PC-9 (cell line): ENCODE results near the gene DNAAF1. TPM values are rescaled to one million over a fixed set of nuclear protein-coding genes. Genes with fewer than 3 reads are reported as not detected.

Experiments used
- BruUV-seq: library from RNA; stranded (reverse); fragments of 400-500 nt; replicated peaks from 2 replicates; lab custom pipeline; 2021; lab: Mats Ljungman, UMichigan
- CTCF ChIA-PET: fragments of 300-600 bp; sonication (Branson Sonifier 250); formaldehyde crosslinking; loops from one replicate; lab custom pipeline; 2022; ENCODE audit warnings: antibody characterized with exemption; lab: Charles Lee
- POLR2A ChIA-PET: fragments of 300-600 bp; sonication (Branson Sonifier 250); formaldehyde crosslinking; loops from one replicate; lab custom pipeline; 2022; ENCODE audit warnings: antibody characterized with exemption; ENCODE audit not compliant: unreplicated experiment; lab: Charles Lee
- DNase-seq, 2 experiments: peaks; one replicate each; pipeline versions ENCODE4 v3.0.0 to v3.0.0-alpha.2; 2015 to 2022; ENCODE audit warnings: mixed read lengths in 1 of 2
- H2AFZ ChIP-seq: fragments of 200-600 bp; sonication (generic); 2 replicates; pipeline ENCODE4 v1.8.1; 2017; ENCODE audit warnings: antibody characterized with exemption
- H3F3A ChIP-seq: fragments of 200-600 bp; sonication (generic); 2 replicates; pipeline ENCODE4 v1.8.1; 2017; ENCODE audit warnings: antibody characterized with exemption, mild to moderate bottlenecking, low read depth; ENCODE audit not compliant: insufficient read depth
- H3K27ac ChIP-seq: fragments of 200-600 bp; sonication (generic); 2 replicates; pipeline ENCODE4 v1.6.1; 2016; ENCODE audit warnings: mixed run types
- H3K27me3 ChIP-seq: fragments of 200-600 bp; sonication (generic); 2 replicates; pipeline ENCODE4 v1.6.1; 2016; ENCODE audit warnings: low read depth, mixed run types; ENCODE audit not compliant: insufficient read depth
- H3K36me3 ChIP-seq: fragments of 200-600 bp; sonication (generic); 2 replicates; pipeline ENCODE4 v1.6.1; 2016; ENCODE audit warnings: low read depth, mixed run types
- H3K4me1 ChIP-seq: fragments of 200-600 bp; sonication (generic); replicated peaks from 2 replicates; pipeline ENCODE4 v1.6.1; 2016; ENCODE audit warnings: mixed run types; ENCODE audit not compliant: insufficient read depth
- H3K4me2 ChIP-seq: fragments of 200-600 bp; sonication (generic); 2 replicates; pipeline ENCODE4 v1.6.1; 2017; ENCODE audit warnings: mixed run types
- H3K4me3 ChIP-seq: fragments of 200-600 bp; sonication (generic); 2 replicates; pipeline ENCODE4 v1.6.1; 2016; ENCODE audit warnings: mixed run types
- H3K79me2 ChIP-seq: fragments of 200-600 bp; sonication (generic); 2 replicates; pipeline ENCODE4 v1.6.1; 2017; ENCODE audit warnings: low read depth, mixed run types
- H3K9me2 ChIP-seq: fragments of 200-600 bp; sonication (generic); 2 replicates; pipeline ENCODE4 v1.8.1; 2017; ENCODE audit warnings: mild to moderate bottlenecking; ENCODE audit not compliant: insufficient read depth
- H3K9me3 ChIP-seq: fragments of 200-600 bp; sonication (generic); 2 replicates; pipeline ENCODE4 v1.8.1; 2016; ENCODE audit warnings: low read depth; ENCODE audit not compliant: insufficient read depth
- H4K20me1 ChIP-seq: fragments of 200-600 bp; sonication (generic); 2 replicates; pipeline ENCODE4 v1.8.1; 2017; ENCODE audit not compliant: insufficient read depth
- EZH2 ChIP-seq: fragments of 200-600 bp; sonication (generic); IDR thresholded peaks from 2 replicates; pipeline ENCODE4 v1.8.0; 2017; ENCODE audit warnings: antibody characterized with exemption, low read depth
- intact Hi-C: fragments of 100-400 bp; cut with micrococcal nuclease; formaldehyde crosslinking; loops from one replicate; pipeline ENCODE4 v1.10.0; 2022; ENCODE audit not compliant: unreplicated experiment
- total RNA-seq: library from RNA; stranded (reverse); gene quantifications from 2 replicates; pipeline ENCODE4 v1.2.3, GENCODE V29; 2021
- TF ChIP-seq, protein P1 (sequence below): fragments of 200-600 bp; sonication (generic); conservative IDR thresholded peaks from 2 replicates; pipeline ENCODE4 v1.6.1; 2017; ENCODE audit warnings: mixed run types, antibody characterized with exemption, mild to moderate bottlenecking, moderate library complexity

DNAAF1 gene
- total RNA-seq, 1 experiment from 2014 or later: 1.2 TPM

DNA sequence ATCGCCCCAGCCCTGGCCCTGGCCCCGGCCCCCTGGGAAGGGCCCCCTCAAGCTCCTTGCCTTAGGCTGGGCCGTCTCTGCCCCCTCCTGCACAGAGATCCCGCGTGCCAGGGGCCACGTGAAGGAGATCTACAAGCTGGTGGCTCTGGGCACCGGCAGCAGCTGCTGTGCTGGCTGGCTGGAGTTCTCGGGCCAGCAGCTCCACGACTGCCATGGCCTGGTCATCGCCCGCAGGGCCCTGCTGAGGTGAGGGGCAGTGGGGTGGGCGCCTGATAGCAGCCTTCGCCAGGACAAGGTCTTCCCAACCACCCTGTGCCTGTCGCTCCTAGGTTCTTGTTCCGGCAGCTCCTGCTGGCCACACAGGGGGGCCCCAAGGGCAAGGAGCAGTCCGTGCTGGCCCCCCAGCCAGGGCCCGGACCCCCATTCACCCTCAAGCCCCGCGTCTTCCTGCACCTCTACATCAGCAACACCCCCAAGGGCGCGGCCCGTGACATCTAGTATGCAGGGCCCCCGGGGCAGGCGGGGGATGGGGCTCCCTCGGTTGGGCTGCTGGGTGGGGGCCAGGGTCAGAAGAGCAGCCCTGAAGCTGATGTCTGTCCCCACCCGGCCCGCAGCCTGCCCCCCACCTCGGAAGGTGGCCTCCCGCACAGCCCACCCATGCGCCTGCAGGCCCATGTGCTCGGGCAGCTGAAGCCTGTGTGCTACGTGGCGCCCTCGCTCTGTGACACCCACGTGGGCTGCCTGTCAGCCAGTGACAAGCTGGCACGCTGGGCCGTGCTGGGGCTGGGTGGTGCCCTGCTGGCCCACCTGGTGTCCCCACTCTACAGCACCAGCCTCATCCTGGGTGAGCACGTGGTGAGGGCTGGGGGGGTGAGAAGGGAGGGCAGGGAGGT is 50.3 kb downstream of the DNAAF1 start:
- Histone ChIP-seq H3F3A (no peaks in the 10 kb centered on the region), H3K9me2 (no peaks in the 10 kb centered on the region), H3K27ac (no peak overlapping the region), H2AFZ (no peak overlapping the region), H3K4me2 (no peak overlapping the region), H3K27me3 (no peaks in the 10 kb centered on the region), H4K20me1 (no peaks in the 10 kb centered on the region), H3K36me3 (no peaks in the 10 kb centered on the region), H3K79me2 (no peaks in the 10 kb centered on the region), H3K9me3 (no peaks in the 10 kb centered on the region), H3K4me3 (no peak overlapping the region), H3K4me1 (no peaks in the 10 kb centered on the region)
- intact Hi-C loops: no loop called here
- DNase-seq: no peak
- TF ChIP-seq EZH2: no peak
- TF ChIP-seq, protein P1, sequence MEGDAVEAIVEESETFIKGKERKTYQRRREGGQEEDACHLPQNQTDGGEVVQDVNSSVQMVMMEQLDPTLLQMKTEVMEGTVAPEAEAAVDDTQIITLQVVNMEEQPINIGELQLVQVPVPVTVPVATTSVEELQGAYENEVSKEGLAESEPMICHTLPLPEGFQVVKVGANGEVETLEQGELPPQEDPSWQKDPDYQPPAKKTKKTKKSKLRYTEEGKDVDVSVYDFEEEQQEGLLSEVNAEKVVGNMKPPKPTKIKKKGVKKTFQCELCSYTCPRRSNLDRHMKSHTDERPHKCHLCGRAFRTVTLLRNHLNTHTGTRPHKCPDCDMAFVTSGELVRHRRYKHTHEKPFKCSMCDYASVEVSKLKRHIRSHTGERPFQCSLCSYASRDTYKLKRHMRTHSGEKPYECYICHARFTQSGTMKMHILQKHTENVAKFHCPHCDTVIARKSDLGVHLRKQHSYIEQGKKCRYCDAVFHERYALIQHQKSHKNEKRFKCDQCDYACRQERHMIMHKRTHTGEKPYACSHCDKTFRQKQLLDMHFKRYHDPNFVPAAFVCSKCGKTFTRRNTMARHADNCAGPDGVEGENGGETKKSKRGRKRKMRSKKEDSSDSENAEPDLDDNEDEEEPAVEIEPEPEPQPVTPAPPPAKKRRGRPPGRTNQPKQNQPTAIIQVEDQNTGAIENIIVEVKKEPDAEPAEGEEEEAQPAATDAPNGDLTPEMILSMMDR: no peak
- BruUV-seq: no TSS peak
- POLR2A ChIA-PET: no interaction called here
- CTCF ChIA-PET: no interaction called here

DNA sequence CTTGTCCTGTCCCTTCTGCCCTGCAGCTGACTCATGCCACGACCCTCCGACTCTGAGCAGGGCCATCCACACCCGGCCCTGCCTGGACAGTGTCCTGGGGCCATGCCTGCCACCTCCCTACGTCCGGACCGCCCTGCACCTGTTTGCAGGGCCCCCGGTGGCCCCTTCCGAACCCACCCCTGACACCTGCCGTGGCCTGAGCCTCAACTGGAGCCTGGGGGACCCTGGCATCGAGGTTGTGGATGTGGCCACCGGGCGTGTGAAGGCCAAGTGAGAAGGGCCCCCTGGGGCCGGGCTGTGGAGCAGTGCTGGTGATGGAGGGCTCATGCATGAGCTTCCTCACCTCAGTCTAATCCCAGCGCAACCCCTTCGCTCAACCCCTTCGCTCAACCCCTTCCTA is 51.0 kb downstream of the DNAAF1 start:
- H2AFZ ChIP-seq: no peak overlapping the region
- H3K4me1 ChIP-seq: no peaks in the 10 kb centered on the region
- H3K4me3 ChIP-seq: no peak overlapping the region
- H3K36me3 ChIP-seq: no peaks in the 10 kb centered on the region
- intact Hi-C loops: no loop called here
- BruUV-seq: no TSS peak
- no peaks in the 10 kb centered on the region for H3F3A ChIP-seq
- H3K27me3 ChIP-seq: no peaks in the 10 kb centered on the region
- no peaks in the 10 kb centered on the region for H4K20me1 ChIP-seq
- no peak overlapping the region for H3K4me2 ChIP-seq
- no peaks in the 10 kb centered on the region for H3K79me2 ChIP-seq
- H3K27ac ChIP-seq: no peak overlapping the region
- POLR2A ChIA-PET: no interaction called here
- CTCF ChIA-PET: no interaction called here
- DNase-seq: no peak
- H3K9me2 ChIP-seq: no peaks in the 10 kb centered on the region
- no peaks in the 10 kb centered on the region for H3K9me3 ChIP-seq
- no peak for TF ChIP-seq EZH2

GRCh38 chr16:84196727-84197394 is 51.8 kb downstream of the DNAAF1 start:
- Histone ChIP-seq H3F3A (no peaks in the 10 kb centered on the region), H3K79me2 (no peaks in the 10 kb centered on the region), H4K20me1 (no peaks in the 10 kb centered on the region), H3K27ac (no peak overlapping the region), H3K9me3 (no peaks in the 10 kb centered on the region), H3K36me3 (no peaks in the 10 kb centered on the region), H3K9me2 (no peaks in the 10 kb centered on the region), H2AFZ (no peak overlapping the region), H3K27me3 (no peaks in the 10 kb centered on the region), H3K4me1 (no peaks in the 10 kb centered on the region), H3K4me2 (no peak overlapping the region), H3K4me3 (no peak overlapping the region)
- ChIA-PET POLR2A (no interaction called here), CTCF (no interaction called here)
- no peak for TF ChIP-seq EZH2
- TF ChIP-seq, protein P1: no peak
- BruUV-seq: no TSS peak
- intact Hi-C loops: no loop called here
- no peak for DNase-seq
